Measurements from ENCODE around the gene MSANTD2.

DNA sequence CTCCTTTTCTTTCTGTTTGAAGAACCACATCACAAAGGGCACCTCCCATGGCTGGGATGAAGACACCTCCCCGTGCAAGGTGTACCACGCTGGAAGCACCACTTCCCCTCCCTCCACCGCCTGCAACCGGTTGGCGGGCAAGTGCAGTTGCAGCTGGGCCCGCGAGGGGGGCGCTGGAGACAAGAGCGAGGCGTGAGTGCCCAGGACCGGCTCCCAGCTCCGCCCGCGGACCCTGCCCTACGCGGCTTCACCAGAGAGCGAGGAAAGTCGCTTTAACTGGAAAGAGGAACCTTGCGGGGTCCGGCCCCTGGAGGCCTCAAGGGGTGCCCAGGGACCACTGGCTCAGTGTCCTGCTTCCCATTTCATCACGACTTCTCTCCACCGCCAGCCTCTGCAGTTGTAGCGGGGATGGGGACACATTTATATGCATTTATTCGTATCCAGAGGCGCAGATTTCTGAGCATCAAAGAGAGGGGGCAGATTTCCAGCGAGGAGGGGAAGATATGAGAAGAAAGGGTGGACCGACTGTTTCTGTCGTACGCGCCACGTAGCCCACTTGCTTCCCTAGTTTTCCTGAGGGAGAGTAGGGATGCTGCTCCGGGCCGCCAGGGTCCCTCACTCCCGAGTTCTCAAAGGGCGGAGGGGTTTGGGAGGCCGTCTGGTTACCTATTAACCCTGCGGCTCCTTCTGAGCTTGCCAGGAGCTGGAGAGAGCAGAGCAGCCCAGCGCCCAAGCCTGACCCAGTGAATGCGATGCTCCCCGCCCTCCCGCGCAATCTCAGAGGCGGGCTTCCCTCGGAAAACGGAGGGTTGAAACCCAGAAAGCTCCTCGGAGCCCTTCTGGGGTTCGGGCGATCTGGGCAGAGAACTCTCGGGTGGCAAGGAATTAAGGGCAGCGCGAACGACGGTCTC, 41.6 kb downstream of the MSANTD2 start:
- TF ChIP-seq EZH2 (IDR thresholded peaks at IDR 0.05; ENCODE audit: borderline replicate concordance, insufficient read depth, low read depth, low read length, poor library complexity, severe bottlenecking) = no peak
- TF ChIP-seq, protein P1, sequence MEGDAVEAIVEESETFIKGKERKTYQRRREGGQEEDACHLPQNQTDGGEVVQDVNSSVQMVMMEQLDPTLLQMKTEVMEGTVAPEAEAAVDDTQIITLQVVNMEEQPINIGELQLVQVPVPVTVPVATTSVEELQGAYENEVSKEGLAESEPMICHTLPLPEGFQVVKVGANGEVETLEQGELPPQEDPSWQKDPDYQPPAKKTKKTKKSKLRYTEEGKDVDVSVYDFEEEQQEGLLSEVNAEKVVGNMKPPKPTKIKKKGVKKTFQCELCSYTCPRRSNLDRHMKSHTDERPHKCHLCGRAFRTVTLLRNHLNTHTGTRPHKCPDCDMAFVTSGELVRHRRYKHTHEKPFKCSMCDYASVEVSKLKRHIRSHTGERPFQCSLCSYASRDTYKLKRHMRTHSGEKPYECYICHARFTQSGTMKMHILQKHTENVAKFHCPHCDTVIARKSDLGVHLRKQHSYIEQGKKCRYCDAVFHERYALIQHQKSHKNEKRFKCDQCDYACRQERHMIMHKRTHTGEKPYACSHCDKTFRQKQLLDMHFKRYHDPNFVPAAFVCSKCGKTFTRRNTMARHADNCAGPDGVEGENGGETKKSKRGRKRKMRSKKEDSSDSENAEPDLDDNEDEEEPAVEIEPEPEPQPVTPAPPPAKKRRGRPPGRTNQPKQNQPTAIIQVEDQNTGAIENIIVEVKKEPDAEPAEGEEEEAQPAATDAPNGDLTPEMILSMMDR (IDR thresholded peaks at IDR 0.05) = peak; percentile 84

Measured in B cell (primary cell).